Ishikawa (cell line): ENCODE results near the gene TGFBI.

Experiments
- EP300 ChIP-seq: IDR thresholded peaks from 2 replicates; pipeline ENCODE4 v1.6.1; 2012; ENCODE audit warnings: borderline replicate concordance
- FOXM1 ChIP-seq: IDR thresholded peaks from 2 replicates; pipeline ENCODE4 v1.6.1; 2012; ENCODE audit warnings: low read depth, borderline replicate concordance
- MAX ChIP-seq: IDR thresholded peaks from 2 replicates; pipeline ENCODE4 v1.6.1; 2012
- NFIC ChIP-seq: IDR thresholded peaks from 2 replicates; pipeline ENCODE4 v1.6.1; 2012
- RAD21 ChIP-seq: IDR thresholded peaks from 2 replicates; pipeline ENCODE4 v1.6.1; 2012; ENCODE audit warnings: low read depth
- TF ChIP-seq, protein P1 (sequence below): IDR thresholded peaks from 2 replicates; pipeline ENCODE4 v1.6.1; 2012; ENCODE audit warnings: low read depth, mild to moderate bottlenecking

DNA sequence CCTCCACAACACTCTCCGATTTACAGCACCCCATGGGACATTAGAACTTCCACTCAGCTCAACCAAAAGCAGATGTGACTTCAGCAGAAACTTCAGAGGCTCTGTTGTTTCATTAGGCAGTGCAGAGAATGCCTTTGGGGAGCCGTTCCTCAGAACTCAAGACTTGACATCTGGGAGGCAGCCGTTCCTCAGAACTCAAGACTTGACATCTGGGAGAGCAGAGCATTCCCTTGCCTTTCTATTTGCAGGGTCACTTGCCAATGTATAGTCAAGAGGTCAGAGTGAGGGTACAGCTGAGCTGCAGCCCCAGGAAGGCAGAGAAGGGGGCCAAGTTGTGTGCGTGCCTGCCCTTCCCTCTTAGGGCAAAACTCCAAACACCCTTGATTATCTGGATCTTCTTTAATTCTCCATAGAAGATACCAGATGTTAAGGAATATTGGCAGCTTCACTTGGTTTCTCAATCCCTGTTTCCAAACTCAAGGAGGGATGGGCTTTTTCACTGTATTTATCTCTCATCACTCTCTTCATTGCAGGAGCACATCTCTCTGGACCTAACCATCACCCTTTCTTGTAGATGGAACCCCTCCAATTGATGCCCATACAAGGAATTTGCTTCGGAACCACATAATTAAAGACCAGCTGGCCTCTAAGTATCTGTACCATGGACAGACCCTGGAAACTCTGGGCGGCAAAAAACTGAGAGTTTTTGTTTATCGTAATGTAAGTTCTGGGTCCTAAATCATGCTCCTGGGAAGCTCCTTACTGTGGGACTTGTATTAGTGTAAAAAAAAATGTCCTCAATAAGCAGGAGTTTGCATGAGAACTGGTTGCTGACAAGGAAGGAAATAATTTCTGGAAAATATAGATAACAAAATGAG is 25.6 kb downstream of the TGFBI start:
- TF ChIP-seq, protein P1, sequence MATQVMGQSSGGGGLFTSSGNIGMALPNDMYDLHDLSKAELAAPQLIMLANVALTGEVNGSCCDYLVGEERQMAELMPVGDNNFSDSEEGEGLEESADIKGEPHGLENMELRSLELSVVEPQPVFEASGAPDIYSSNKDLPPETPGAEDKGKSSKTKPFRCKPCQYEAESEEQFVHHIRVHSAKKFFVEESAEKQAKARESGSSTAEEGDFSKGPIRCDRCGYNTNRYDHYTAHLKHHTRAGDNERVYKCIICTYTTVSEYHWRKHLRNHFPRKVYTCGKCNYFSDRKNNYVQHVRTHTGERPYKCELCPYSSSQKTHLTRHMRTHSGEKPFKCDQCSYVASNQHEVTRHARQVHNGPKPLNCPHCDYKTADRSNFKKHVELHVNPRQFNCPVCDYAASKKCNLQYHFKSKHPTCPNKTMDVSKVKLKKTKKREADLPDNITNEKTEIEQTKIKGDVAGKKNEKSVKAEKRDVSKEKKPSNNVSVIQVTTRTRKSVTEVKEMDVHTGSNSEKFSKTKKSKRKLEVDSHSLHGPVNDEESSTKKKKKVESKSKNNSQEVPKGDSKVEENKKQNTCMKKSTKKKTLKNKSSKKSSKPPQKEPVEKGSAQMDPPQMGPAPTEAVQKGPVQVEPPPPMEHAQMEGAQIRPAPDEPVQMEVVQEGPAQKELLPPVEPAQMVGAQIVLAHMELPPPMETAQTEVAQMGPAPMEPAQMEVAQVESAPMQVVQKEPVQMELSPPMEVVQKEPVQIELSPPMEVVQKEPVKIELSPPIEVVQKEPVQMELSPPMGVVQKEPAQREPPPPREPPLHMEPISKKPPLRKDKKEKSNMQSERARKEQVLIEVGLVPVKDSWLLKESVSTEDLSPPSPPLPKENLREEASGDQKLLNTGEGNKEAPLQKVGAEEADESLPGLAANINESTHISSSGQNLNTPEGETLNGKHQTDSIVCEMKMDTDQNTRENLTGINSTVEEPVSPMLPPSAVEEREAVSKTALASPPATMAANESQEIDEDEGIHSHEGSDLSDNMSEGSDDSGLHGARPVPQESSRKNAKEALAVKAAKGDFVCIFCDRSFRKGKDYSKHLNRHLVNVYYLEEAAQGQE = no peak
- TF ChIP-seq NFIC = no peak
- no peak for TF ChIP-seq EP300
- TF ChIP-seq MAX = no peak
- TF ChIP-seq FOXM1 = no peak
- TF ChIP-seq RAD21 = no peak
